Measurements from ENCODE around the gene PHKA2.

- TF ChIP-seq, protein P1, sequence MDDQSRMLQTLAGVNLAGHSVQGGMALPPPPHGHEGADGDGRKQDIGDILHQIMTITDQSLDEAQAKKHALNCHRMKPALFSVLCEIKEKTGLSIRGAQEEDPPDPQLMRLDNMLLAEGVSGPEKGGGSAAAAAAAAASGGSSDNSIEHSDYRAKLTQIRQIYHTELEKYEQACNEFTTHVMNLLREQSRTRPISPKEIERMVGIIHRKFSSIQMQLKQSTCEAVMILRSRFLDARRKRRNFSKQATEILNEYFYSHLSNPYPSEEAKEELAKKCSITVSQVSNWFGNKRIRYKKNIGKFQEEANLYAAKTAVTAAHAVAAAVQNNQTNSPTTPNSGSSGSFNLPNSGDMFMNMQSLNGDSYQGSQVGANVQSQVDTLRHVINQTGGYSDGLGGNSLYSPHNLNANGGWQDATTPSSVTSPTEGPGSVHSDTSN (IDR thresholded peaks at IDR 0.05; ENCODE audit: insufficient replicate concordance, low read depth, low read length), result no peak
- TF ChIP-seq POLR2AphosphoS5 (IDR thresholded peaks at IDR 0.05; ENCODE audit: low read length) (no peak), NRF1 (conservative IDR thresholded peaks at IDR 0.05; ENCODE audit: low read depth, low read length) (no peak), POLR2A (IDR thresholded peaks at IDR 0.05; ENCODE audit: low read depth, low read length) (no peak), ZNF384 (IDR thresholded peaks at IDR 0.05; ENCODE audit: borderline replicate concordance, low read depth, low read length) (no peak), NFYB (IDR thresholded peaks at IDR 0.05; ENCODE audit: insufficient read depth, low read depth, low read length) (no peak), CTCF (IDR thresholded peaks at IDR 0.05 in 2 of 3, conservative IDR thresholded peaks at IDR 0.05 in 1 of 3; ENCODE audit: control insufficient read depth in 2 of 3, extremely low read depth in 1 of 3, insufficient read depth in 1 of 3, low read depth in 3 of 3, low read length in 3 of 3) (no peak), SPI1 (IDR thresholded peaks at IDR 0.05; ENCODE audit: borderline replicate concordance, insufficient read depth, low read depth, low read length) (no peak), NFIC (IDR thresholded peaks at IDR 0.05; ENCODE audit: low read depth, low read length) (no peak), NBN (IDR thresholded peaks at IDR 0.05) (no peak)
- TF ChIP-seq, protein P2, sequence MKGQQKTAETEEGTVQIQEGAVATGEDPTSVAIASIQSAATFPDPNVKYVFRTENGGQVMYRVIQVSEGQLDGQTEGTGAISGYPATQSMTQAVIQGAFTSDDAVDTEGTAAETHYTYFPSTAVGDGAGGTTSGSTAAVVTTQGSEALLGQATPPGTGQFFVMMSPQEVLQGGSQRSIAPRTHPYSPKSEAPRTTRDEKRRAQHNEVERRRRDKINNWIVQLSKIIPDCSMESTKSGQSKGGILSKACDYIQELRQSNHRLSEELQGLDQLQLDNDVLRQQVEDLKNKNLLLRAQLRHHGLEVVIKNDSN (IDR thresholded peaks at IDR 0.05; ENCODE audit: borderline replicate concordance, extremely low read length, insufficient read depth, low read depth, low read length), result no peak
Measured at GRCh38 chrX:18873189-18873791, 110.6 kb downstream of the PHKA2 start.

Measured in GM12878 (cell line).